ENCODE measurements around the gene SPRY1.
A peak's percentile ranks its signal among the peaks of the same experiment; 100 is the strongest.

SPRY1 gene

DNA sequence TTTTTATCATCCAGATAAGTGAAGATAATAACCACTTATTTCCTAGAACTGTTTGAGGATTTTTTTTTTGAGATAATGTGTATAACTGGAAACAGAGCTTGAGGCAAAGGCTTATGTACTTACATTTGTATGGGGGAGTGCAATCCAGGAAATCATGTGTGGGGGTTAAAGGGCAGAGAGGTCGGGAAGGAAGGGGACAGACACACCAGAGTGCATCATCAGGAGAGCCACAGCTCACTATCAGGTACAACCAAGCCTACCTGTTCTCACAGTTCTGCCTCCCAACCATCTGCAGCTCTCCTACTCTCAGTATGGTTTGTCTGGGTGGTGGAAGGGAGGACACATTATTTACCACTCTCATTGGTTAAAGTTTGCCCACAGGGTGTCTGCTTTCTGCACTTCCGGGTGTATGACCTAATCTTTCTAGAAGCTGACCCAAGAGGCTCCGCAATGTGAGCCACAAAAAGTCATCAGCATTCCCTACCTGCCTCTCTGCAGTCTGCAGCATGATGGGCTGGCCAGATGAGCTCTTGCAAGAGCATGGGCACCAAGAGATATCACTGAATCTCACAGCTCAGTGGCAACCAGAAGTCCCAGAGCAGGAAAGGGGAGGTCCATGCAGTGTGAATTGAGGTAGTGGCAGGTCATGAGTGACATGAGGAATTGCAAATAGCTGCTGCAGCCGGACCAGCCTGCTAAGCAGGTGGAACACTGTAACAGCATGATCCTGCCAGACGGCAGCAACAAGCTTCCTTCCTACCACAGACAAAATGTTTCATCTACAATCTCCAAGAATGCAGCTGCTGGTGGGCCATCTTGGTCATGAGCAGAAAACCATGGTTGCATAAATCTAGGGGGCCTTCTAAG lies 36.9 kb upstream of the SPRY1 start:
- H3K4me3 ChIP-seq (ENCODE audit: low read depth, low read length), result no peak overlapping the region
- ChIA-PET CTCF (interaction anchor here (0.9 to 1.0 kb wide), 3 partner anchors 31 to 302 kb away, joined by 3 to 4 read pairs (median 3); no protein-coding TSS in a partner anchor), POLR2A (no interaction called here)
- no peak for DNase-seq (ENCODE audit: low read depth, low spot score)
- TF ChIP-seq, protein P1, sequence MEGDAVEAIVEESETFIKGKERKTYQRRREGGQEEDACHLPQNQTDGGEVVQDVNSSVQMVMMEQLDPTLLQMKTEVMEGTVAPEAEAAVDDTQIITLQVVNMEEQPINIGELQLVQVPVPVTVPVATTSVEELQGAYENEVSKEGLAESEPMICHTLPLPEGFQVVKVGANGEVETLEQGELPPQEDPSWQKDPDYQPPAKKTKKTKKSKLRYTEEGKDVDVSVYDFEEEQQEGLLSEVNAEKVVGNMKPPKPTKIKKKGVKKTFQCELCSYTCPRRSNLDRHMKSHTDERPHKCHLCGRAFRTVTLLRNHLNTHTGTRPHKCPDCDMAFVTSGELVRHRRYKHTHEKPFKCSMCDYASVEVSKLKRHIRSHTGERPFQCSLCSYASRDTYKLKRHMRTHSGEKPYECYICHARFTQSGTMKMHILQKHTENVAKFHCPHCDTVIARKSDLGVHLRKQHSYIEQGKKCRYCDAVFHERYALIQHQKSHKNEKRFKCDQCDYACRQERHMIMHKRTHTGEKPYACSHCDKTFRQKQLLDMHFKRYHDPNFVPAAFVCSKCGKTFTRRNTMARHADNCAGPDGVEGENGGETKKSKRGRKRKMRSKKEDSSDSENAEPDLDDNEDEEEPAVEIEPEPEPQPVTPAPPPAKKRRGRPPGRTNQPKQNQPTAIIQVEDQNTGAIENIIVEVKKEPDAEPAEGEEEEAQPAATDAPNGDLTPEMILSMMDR (IDR thresholded peaks at IDR 0.05; ENCODE audit: insufficient read depth, low read length, missing control alignments), result no peak

DNA sequence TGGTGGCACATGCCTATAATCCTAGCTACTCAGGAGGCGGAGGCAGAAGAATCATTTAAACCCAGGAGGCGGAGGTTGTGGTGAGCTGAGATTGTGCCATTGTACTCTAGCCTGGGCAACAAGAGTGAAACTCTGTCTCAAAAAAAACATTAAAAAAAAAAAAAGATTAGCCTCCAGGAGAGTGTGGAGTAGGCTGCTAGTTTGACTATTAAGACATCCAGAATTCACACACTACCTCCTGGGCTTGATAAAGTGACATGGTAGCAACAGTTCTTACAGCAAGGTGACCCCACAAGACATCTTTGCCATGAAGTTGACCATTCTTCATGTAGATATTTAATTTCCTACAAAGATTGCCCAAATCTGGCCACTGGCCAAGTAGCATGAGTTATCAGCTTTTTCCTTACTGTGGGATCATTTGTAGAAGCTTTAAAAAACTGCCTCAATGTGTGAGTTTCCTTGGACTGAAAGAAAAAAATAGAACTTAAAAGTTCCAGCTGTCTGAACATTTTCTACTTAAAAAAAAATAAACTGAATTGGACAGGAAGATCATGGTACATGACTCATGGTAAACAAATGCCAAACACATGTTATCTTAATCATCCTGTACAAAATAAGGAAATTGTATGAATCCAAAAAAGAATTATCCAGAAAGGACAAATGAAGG lies 35.3 kb upstream of the SPRY1 start:
- ChIA-PET POLR2A (no interaction called here), CTCF (interaction anchor here (1.2 kb wide), 1 partner anchor 259 kb away, joined by 3 read pairs; no protein-coding TSS in a partner anchor)
- peak; percentile 64 for DNase-seq (ENCODE audit: low read depth, low spot score)
- H3K4me3 ChIP-seq (ENCODE audit: low read depth, low read length), result no peak overlapping the region
- TF ChIP-seq, protein P1 (IDR thresholded peaks at IDR 0.05; ENCODE audit: insufficient read depth, low read length, missing control alignments), result no peak

DNA sequence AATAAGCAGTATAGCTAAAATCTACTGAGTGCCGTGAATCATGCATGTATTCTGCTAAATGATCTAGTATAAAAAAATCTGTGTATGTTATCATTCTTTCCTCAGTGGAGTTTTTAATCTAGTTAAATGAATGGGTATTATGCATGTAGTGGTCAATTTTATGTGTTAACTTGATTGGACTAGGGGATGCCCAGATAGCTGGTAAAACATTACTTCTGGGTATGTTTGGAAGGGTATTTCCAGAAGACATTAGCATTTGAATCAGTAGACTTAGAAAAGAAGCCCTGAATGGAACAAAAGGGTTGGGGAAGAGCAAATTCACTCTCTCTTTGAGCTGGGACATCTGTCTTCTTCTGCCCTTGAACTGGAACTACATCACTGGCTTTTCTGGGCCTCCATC lies 34.5 kb upstream of the SPRY1 start:
- no peak overlapping the region for H3K4me3 ChIP-seq (ENCODE audit: low read depth, low read length)
- ChIA-PET POLR2A (no interaction called here), CTCF (interaction anchor here (0.9 to 1.2 kb wide), 2 partner anchors 10 to 260 kb away, joined by 3 read pairs; no protein-coding TSS in a partner anchor)
- TF ChIP-seq, protein P1 (IDR thresholded peaks at IDR 0.05; ENCODE audit: insufficient read depth, low read length, missing control alignments), result no peak
- DNase-seq (ENCODE audit: low read depth, low spot score), result no peak

DNA sequence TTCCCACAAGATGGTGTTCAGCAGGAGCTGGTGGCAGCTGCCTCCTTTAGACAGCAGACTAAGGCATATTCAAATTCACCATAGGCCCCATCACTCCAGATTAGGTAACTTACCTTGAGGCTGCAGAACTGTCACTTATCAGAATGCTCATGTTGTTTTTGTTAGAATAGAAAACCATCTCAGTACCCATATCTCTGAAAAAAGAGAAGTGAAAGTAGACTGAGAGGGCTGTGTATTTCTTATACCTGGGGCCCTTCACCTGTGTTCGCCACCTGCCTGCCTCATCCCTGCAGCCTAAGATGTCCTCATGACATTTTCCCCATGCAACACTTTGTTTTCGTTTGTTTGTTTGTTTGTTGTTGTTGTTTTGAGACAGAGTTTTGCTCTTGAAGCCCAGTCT lies 32.9 kb upstream of the SPRY1 start:
- CTCF ChIA-PET, result interaction anchor here (1.4 to 1.5 kb wide), 2 partner anchors 27 to 298 kb away, joined by 4 to 5 read pairs; no protein-coding TSS in a partner anchor
- TF ChIP-seq, protein P1 (IDR thresholded peaks at IDR 0.05; ENCODE audit: insufficient read depth, low read length, missing control alignments), result no peak
- POLR2A ChIA-PET, result no interaction called here
- H3K4me3 ChIP-seq (ENCODE audit: low read depth, low read length), result no peak overlapping the region
- no peak for DNase-seq (ENCODE audit: low read depth, low spot score)

DNA sequence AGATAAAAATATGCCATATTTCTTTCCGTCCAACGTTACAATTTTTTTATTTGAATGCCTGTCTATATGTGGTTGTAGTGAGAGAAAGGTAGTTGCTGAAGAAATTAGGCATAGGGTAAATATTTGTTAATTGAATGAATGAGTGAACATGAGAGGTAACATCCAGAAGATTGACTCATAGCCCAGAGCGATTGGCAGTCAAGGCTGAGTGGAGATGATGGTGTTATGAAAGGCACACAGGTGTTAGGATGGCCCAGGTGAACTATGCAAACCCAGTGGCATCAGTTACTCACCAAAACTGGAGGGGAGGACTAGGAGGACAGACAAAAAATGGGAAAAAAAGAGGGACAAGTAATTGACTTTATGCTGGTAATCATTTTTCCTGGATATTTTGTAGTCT lies 31.7 kb upstream of the SPRY1 start:
- ChIA-PET CTCF (no interaction called here), POLR2A (no interaction called here)
- no peak for DNase-seq (ENCODE audit: low read depth, low spot score)
- no peak overlapping the region for H3K4me3 ChIP-seq (ENCODE audit: low read depth, low read length)
- TF ChIP-seq, protein P1 (IDR thresholded peaks at IDR 0.05; ENCODE audit: insufficient read depth, low read length, missing control alignments), result no peak

DNA sequence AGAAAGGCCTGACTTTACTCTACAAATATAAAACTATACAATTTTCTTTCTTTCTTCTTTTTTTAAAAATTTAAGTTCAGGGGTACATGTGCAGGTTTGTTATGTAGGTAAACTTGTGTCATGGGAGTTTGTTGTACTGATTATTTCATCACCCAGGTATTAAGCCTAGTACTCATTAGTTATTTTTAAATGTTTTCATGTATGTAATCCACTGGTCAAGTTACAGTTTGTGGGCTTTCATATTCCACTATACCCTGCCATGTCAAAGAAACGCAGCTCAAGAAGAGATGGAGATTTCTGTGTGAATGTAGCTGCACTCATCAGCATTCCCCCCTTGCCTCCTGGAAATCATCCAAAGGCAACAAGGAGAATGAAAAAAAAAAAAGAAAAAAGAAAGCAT lies 31.2 kb upstream of the SPRY1 start:
- no peak overlapping the region for H3K4me3 ChIP-seq (ENCODE audit: low read depth, low read length)
- TF ChIP-seq, protein P1 (IDR thresholded peaks at IDR 0.05; ENCODE audit: insufficient read depth, low read length, missing control alignments), result no peak
- no peak for DNase-seq (ENCODE audit: low read depth, low spot score)
- ChIA-PET POLR2A (no interaction called here), CTCF (no interaction called here)
